Neural crest cell (in vitro differentiated cells): ENCODE data around the gene TCFL5. TPM values are rescaled to one million over a fixed set of nuclear protein-coding genes. Genes with fewer than 3 reads are reported as not detected.

Experiments used
- DNase-seq: peaks from one replicate; pipeline ENCODE4 v3.0.0; 2021; ENCODE audit warnings: low read depth, mixed read lengths, low spot score
- H3K27ac Mint-ChIP-seq: one replicate; pipeline ENCODE4 v1.8.0; 2021; ENCODE audit warnings: mild to moderate bottlenecking, mixed read lengths; ENCODE audit not compliant: unreplicated experiment
- H3K27me3 Mint-ChIP-seq: 2 replicates; pipeline ENCODE4 v1.8.0; 2021; ENCODE audit warnings: low read depth, mild to moderate bottlenecking, mixed read lengths
- H3K36me3 Mint-ChIP-seq: 2 replicates; pipeline ENCODE4 v1.8.0; 2021; ENCODE audit warnings: low read depth, mild to moderate bottlenecking, mixed read lengths
- H3K4me1 Mint-ChIP-seq: 2 replicates; pipeline ENCODE4 v1.8.0; 2021; ENCODE audit warnings: mixed read lengths
- H3K4me3 Mint-ChIP-seq: one replicate; pipeline ENCODE4 v1.8.0; 2021; ENCODE audit warnings: mild to moderate bottlenecking, mixed read lengths
- H3K9me3 Mint-ChIP-seq: 2 replicates; pipeline ENCODE4 v1.8.0; 2021; ENCODE audit warnings: mixed read lengths
- CTCF ChIP-seq: fragments of 200-600 bp; sonication (generic); conservative IDR thresholded peaks from 2 replicates; pipeline ENCODE4 v1.5.0; 2021; ENCODE audit warnings: antibody characterized with exemption, mild to moderate bottlenecking
- total RNA-seq: library from RNA; stranded (reverse); gene quantifications from 2 replicates; pipeline ENCODE4 v1.2.1, GENCODE V29; 2021

TCFL5 gene
- total RNA-seq, 1 donor from 2014 or later = 17.6 TPM

- Mint-ChIP-seq H3K9me3 (no peaks in the 10 kb centered on the region), H3K4me1 (peaks cover 16% of the 10 kb centered on the region), H3K4me3 (no peak overlapping the region), H3K36me3 (no peaks in the 10 kb centered on the region), H3K27ac (no peak overlapping the region), H3K27me3 (no peaks in the 10 kb centered on the region)
- DNase-seq = no peak
- no peak for TF ChIP-seq CTCF
Observed at GRCh38 chr20:62829231-62830230, 32.1 kb downstream of the TCFL5 start.

DNA sequence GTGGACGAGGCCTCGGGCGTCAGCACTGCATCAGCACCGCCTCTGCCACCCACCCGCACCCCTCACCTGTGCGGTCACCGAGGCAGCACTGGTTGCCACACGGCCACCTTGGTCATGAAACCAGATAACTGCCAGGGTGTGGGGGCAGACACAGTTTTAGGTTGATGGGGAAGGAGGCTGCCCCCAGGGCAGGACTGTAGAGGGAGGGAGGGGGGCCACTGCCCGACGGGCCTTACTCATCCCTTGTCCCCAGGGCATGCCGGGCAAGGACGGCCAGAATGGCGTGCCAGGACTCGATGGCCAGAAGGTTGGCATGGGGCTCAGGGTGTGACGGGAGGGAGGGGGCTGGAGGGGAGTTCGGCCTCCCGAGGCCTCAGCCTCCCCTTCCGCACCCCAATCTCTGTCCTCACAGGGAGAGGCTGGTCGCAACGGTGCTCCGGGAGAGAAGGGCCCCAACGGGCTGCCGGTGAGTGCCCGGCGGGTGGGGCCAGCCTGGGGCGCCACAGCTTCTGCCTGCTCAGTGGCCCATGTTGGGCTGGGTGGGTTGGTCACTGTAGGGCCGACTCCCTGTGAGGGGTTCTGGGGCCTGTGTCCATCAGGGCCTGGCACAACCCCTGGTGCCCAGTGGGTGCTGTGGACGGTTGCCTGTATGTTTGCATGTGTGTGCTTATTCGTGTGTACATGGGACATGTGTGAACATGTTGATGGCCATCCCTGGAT, 33.0 kb downstream of the TCFL5 start:
- DNase-seq = no peak
- Mint-ChIP-seq H3K4me3 (no peak overlapping the region), H3K4me1 (peaks cover 16% of the 10 kb centered on the region), H3K27ac (no peak overlapping the region), H3K36me3 (no peaks in the 10 kb centered on the region), H3K27me3 (no peaks in the 10 kb centered on the region), H3K9me3 (no peaks in the 10 kb centered on the region)
- no peak for TF ChIP-seq CTCF

- peaks cover 22% of the 10 kb centered on the region for H3K4me1 Mint-ChIP-seq
- TF ChIP-seq CTCF = no peak
- no peaks in the 10 kb centered on the region for H3K36me3 Mint-ChIP-seq
- H3K4me3 Mint-ChIP-seq = no peak overlapping the region
- no peaks in the 10 kb centered on the region for H3K9me3 Mint-ChIP-seq
- DNase-seq = no peak
- H3K27ac Mint-ChIP-seq = no peak overlapping the region
- H3K27me3 Mint-ChIP-seq = no peaks in the 10 kb centered on the region
Observed at GRCh38 chr20:62828051-62828450, 33.6 kb downstream of the TCFL5 start.

DNA sequence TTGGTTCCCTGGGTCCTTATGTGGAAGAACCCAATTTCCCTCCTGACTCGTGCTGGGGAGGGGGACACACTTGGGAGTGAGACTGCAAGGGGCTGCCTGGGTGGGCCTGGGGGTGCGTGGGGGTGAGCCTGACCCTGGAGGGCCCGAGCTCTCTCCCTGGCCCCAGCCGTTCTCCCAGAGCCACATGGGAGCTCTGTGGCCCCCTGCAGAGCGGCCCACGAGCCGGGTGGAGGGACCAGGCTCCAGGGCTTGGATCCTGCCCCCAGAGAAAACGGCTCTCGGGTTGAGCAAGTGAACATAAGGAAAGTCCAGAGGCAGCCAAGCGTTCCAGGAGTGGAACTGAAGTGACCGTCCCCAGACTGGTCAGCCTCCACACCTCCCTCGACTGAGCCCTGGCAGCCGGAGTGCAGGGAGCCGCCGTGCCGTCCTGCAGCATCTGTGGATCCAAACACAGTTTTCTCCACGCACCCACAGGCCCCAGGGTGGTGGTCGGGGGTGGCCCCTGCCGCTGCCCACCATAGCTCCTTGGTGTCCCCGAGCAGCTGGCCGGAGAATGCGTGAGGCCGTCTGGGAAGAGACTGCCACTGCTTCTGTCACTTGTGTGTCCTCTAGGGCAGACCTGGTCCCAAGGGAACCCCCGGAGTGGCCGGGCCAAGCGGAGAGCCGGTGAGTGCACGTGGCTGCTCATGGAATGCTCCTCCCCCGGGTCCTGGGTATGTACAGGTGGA, 34.1 kb downstream of the TCFL5 start:
- Mint-ChIP-seq H3K27ac (no peak overlapping the region), H3K4me3 (no peak overlapping the region), H3K27me3 (no peaks in the 10 kb centered on the region), H3K36me3 (no peaks in the 10 kb centered on the region), H3K4me1 (peaks cover 20% of the 10 kb centered on the region), H3K9me3 (no peaks in the 10 kb centered on the region)
- no peak for TF ChIP-seq CTCF
- no peak for DNase-seq

GRCh38 chr20:62826646-62827310, 34.8 kb downstream of the TCFL5 start:
- peaks cover 14% of the 10 kb centered on the region for H3K4me1 Mint-ChIP-seq
- TF ChIP-seq CTCF = no peak
- H3K36me3 Mint-ChIP-seq = no peaks in the 10 kb centered on the region
- H3K4me3 Mint-ChIP-seq = no peak overlapping the region
- no peaks in the 10 kb centered on the region for H3K9me3 Mint-ChIP-seq
- no peaks in the 10 kb centered on the region for H3K27me3 Mint-ChIP-seq
- no peak overlapping the region for H3K27ac Mint-ChIP-seq
- DNase-seq = no peak
